Measurements from ENCODE around the gene SART3. TPM values are rescaled to one million over a fixed set of nuclear protein-coding genes. Genes with fewer than 3 reads are reported as not detected.
"Not testable (repeated sequence)": the region's sequence is repeated elsewhere in the genome, so short reads cannot be mapped to it uniquely, and the experiment has no call there.

SART3 gene
- total RNA-seq, 1 donor from 2014 or later = 89.1 TPM

- Mint-ChIP-seq H3K9me3 (no peaks in the 10 kb centered on the region), H3K36me3 (ENCODE audit: low read depth) (peaks cover 59% of the 10 kb centered on the region), H3K27me3 (no peaks in the 10 kb centered on the region), H3K27ac (no peak overlapping the region), H3K4me3 (no peak overlapping the region), H3K4me1 (peaks cover 41% of the 10 kb centered on the region)
- no peak for DNase-seq
- intact Hi-C loops (cut with micrococcal nuclease) = no loop called here
These were observed 5.5 kb upstream of the SART3 start for GRCh38 chr12:108566452-108566851.

GRCh38 chr12:108565976-108566375, 5.0 kb upstream of the SART3 start:
- Mint-ChIP-seq H3K4me3 (no peak overlapping the region), H3K9me3 (no peaks in the 10 kb centered on the region), H3K27ac (no peak overlapping the region), H3K36me3 (ENCODE audit: low read depth) (peaks cover 59% of the 10 kb centered on the region), H3K27me3 (no peaks in the 10 kb centered on the region), H3K4me1 (peaks cover 41% of the 10 kb centered on the region)
- DNase-seq = no peak
- intact Hi-C loops (cut with micrococcal nuclease) = no loop called here

- Mint-ChIP-seq H3K36me3 (ENCODE audit: low read depth) (peaks cover 54% of the 10 kb centered on the region), H3K27ac (no peak overlapping the region), H3K4me3 (no peak overlapping the region), H3K27me3 (no peaks in the 10 kb centered on the region), H3K9me3 (no peaks in the 10 kb centered on the region), H3K4me1 (peaks cover 36% of the 10 kb centered on the region)
- intact Hi-C loops (cut with micrococcal nuclease) = no loop called here
- no peak for DNase-seq
These were observed 4.2 kb upstream of the SART3 start for GRCh38 chr12:108565146-108565545.

GRCh38 chr12:108564724-108565123, 3.8 kb upstream of the SART3 start:
- H3K4me1 Mint-ChIP-seq = peaks cover 39% of the 10 kb centered on the region
- H3K27me3 Mint-ChIP-seq = no peaks in the 10 kb centered on the region
- no peaks in the 10 kb centered on the region for H3K9me3 Mint-ChIP-seq
- H3K27ac Mint-ChIP-seq = no peak overlapping the region
- intact Hi-C loops (cut with micrococcal nuclease) = loop anchor here (5.0 kb wide), 1 partner anchor 388 kb away; no protein-coding TSS in a partner anchor
- H3K36me3 Mint-ChIP-seq (ENCODE audit: low read depth) = peaks cover 54% of the 10 kb centered on the region
- DNase-seq = no peak
- H3K4me3 Mint-ChIP-seq = no peak overlapping the region

DNA sequence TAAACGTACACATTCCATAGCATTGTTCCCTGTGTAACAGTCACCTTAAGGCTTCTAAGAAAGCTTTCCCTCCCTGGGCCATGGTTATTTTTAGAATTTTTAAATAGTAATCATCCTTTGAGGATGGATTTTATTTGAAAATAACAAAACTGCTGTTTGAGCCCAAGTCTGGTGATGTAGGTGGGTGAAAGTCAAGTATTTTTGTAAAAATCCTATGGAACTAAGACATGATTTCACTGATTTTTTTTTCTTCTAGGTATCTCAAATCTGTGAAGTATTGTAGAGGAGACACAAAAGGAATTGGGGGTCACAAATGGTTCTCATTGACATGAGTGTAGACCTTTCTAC, 2.8 kb upstream of the SART3 start:
- Mint-ChIP-seq H3K36me3 (ENCODE audit: low read depth) (peaks cover 48% of the 10 kb centered on the region), H3K27ac (peak overlapping the region; percentile 100)

GRCh38 chr12:108563136-108563803, 2.3 kb upstream of the SART3 start:
- intact Hi-C loops (cut with micrococcal nuclease) = loop anchor here (1.0 to 5.0 kb wide), 10 partner anchors 55 to 1470 kb away; partner anchors contain the start of genes ALKBH2, CRY1, SELPLG and SSH1
- peaks cover 35% of the 10 kb centered on the region for H3K4me1 Mint-ChIP-seq

More for the DNA sequence above, 2.8 kb upstream of the SART3 start:
- peaks cover 39% of the 10 kb centered on the region for H3K4me1 Mint-ChIP-seq
- intact Hi-C loops (cut with micrococcal nuclease) = loop anchor here (1.0 to 5.0 kb wide), 10 partner anchors 55 to 1471 kb away; partner anchors contain the start of genes ALKBH2, CRY1, SELPLG and SSH1
- DNase-seq = no peak
- H3K9me3 Mint-ChIP-seq = no peaks in the 10 kb centered on the region
- no peaks in the 10 kb centered on the region for H3K27me3 Mint-ChIP-seq
- peak overlapping the region; percentile 99 for H3K4me3 Mint-ChIP-seq

GRCh38 chr12:108562348-108563135, 1.6 kb upstream of the SART3 start, which contains the start of gene ISCU:
TSS of gene ISCU (plus strand) at chr12:108562596. CDS start at chr12:108562623, 27 bp downstream.
- H3K27me3 Mint-ChIP-seq = no peaks in the 10 kb centered on the region
- intact Hi-C loops (cut with micrococcal nuclease) = loop anchor here (1.0 to 5.0 kb wide), 11 partner anchors 56 to 1470 kb away; partner anchors contain the start of genes ALKBH2, CORO1C, CRY1 and SELPLG
- H3K9me3 Mint-ChIP-seq = no peaks in the 10 kb centered on the region
- H3K36me3 Mint-ChIP-seq (ENCODE audit: low read depth) = peaks cover 42% of the 10 kb centered on the region
- DNase-seq = peak; percentile 100
- peak within 1 kb of the TSS; percentile 100 for H3K27ac Mint-ChIP-seq
- peaks cover 33% of the 10 kb centered on the region for H3K4me1 Mint-ChIP-seq
- peak within 1 kb of the TSS; percentile 99 for H3K4me3 Mint-ChIP-seq

More at GRCh38 chr12:108563136-108563803, 2.3 kb upstream of the SART3 start:
- DNase-seq = peak; percentile 96
- peak overlapping the region; percentile 100 for H3K27ac Mint-ChIP-seq
- H3K9me3 Mint-ChIP-seq = no peaks in the 10 kb centered on the region
- peak overlapping the region; percentile 99 for H3K4me3 Mint-ChIP-seq
- H3K27me3 Mint-ChIP-seq = no peaks in the 10 kb centered on the region
- peaks cover 45% of the 10 kb centered on the region for H3K36me3 Mint-ChIP-seq (ENCODE audit: low read depth)

DNA sequence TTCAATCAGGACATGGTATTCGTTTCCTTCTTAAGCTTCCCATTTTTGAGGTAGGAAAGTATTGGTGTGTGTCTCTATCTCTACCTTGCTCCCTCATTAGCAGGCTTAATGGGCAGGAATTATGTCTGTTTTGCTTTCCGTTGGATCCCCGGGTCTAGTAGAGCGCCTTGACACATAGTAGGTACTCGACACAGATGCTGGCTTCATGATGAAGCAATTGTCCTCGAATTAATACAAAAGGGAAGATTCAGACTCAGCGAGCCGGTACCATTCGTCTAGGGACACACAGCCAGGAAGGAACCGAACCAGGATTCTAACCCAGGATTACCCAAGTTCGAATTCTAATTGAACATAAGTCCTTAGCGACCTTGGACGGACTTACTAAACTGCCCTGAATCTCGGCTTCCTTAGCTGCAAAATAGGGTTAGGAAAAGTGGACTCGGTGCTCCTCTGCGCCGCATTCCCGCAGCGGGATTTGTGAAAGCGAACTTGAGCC, 927 bp upstream of the SART3 start:
- H3K27me3 Mint-ChIP-seq = no peaks in the 10 kb centered on the region
- no peak for DNase-seq
- no peaks in the 10 kb centered on the region for H3K9me3 Mint-ChIP-seq
- peaks cover 33% of the 10 kb centered on the region for H3K4me1 Mint-ChIP-seq
- peak overlapping the region; percentile 100 for H3K27ac Mint-ChIP-seq
- peak overlapping the region; percentile 99 for H3K4me3 Mint-ChIP-seq
- intact Hi-C loops (cut with micrococcal nuclease) = loop anchor here (1.0 to 5.0 kb wide), 8 partner anchors 47 to 1469 kb away; partner anchors contain the start of genes CORO1C, CRY1, FICD and SSH1
- H3K36me3 Mint-ChIP-seq (ENCODE audit: low read depth) = peaks cover 39% of the 10 kb centered on the region

DNA sequence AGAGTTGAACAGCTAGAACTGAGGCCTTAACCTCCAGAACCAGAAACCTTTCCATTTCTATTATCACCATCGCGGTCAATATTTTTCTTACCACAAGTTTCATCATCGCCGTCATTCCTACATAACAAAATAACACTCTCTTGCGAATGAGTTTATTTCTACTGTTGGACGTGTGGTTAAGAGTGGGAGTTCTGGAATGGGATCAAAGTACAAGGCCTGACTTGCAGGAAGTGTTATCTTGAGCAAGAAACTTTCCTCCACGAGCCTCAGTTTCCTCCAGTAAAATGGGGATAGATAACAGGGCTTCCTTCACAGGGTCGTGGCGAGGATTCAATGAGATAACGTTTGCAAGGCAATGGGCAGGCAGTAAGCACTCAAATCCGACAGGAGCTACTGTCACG, 652 bp downstream of the SART3 start:
- peaks cover 40% of the 10 kb centered on the region for H3K4me1 Mint-ChIP-seq
- peak overlapping the region; percentile 99 for H3K4me3 Mint-ChIP-seq
- H3K9me3 Mint-ChIP-seq = no peaks in the 10 kb centered on the region
- intact Hi-C loops (cut with micrococcal nuclease) = loop anchor here (2.0 to 5.0 kb wide), 2 partner anchors 392 to 492 kb away; partner anchors contain the start of gene USP30
- peaks cover 38% of the 10 kb centered on the region for H3K36me3 Mint-ChIP-seq (ENCODE audit: low read depth)
- no peak for DNase-seq
- peak overlapping the region; percentile 100 for H3K27ac Mint-ChIP-seq
- H3K27me3 Mint-ChIP-seq = no peaks in the 10 kb centered on the region

GRCh38 chr12:108559748-108560147, 1.2 kb downstream of the SART3 start:
- Mint-ChIP-seq H3K27me3 (no peaks in the 10 kb centered on the region), H3K4me1 (peaks cover 44% of the 10 kb centered on the region), H3K9me3 (no peaks in the 10 kb centered on the region), H3K4me3 (peak overlapping the region; percentile 99), H3K36me3 (ENCODE audit: low read depth) (peaks cover 38% of the 10 kb centered on the region), H3K27ac (peak overlapping the region; percentile 100)
- DNase-seq = no peak
- intact Hi-C loops (cut with micrococcal nuclease) = loop anchor here (2.0 to 5.0 kb wide), 2 partner anchors 393 to 493 kb away; partner anchors contain the start of gene USP30

- Mint-ChIP-seq H3K36me3 (ENCODE audit: low read depth) (peaks cover 33% of the 10 kb centered on the region), H3K4me1 (peaks cover 45% of the 10 kb centered on the region), H3K9me3 (no peaks in the 10 kb centered on the region), H3K27ac (peak overlapping the region; percentile 100), H3K27me3 (no peaks in the 10 kb centered on the region), H3K4me3 (peak overlapping the region; percentile 99)
- intact Hi-C loops (cut with micrococcal nuclease) = no loop called here
- DNase-seq = no peak
These were observed 1.8 kb downstream of the SART3 start for GRCh38 chr12:108559007-108559655.

DNA sequence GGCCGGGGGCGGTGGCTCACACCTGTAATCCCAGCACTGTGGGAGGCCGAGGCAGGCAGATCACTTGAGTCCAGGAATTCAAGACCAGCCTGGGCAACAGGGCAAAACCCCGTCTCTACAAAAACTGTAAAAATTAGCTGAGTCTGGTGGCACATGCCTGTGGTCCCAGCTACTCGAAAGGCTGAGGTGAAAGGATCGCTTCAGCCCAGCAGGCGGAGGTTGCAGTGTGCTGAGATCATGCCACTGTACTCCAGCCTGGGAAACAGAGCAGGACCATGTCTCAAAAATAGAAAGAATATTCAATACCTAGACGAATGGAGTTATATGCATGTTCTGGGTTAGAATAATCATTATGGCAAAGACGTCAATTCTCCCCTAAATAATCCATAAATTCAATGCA, 5.6 kb downstream of the SART3 start:
- H3K4me3 Mint-ChIP-seq; H3K27me3 Mint-ChIP-seq; intact Hi-C loops (cut with micrococcal nuclease); H3K9me3 Mint-ChIP-seq; H3K27ac Mint-ChIP-seq: not testable (repeated sequence)
- Mint-ChIP-seq H3K36me3 (ENCODE audit: low read depth) (peaks cover 40% of the 10 kb centered on the region), H3K4me1 (peaks cover 60% of the 10 kb centered on the region)
- peak; percentile 37 for DNase-seq

DNA sequence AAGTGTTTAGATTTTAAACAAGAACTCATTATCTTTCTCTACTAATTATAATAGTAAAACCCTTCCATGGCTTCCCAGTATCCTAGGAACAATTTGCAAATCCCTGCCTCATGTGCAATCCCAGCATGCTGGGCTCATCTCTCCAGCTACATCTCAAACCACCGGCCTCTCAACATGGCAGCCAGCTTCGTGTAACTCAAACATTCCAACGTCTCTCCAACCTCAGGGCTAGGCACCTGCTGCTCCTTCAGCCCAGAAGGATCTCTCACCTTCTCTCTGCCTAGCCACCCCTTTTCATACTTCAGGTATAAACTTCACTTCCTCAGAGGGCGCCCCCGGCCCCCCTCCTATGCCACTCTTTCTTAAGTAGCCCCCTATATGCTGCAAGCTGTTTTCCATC, 7.2 kb downstream of the SART3 start:
- H3K4me3 Mint-ChIP-seq = no peak overlapping the region
- peaks cover 34% of the 10 kb centered on the region for H3K36me3 Mint-ChIP-seq (ENCODE audit: low read depth)
- no peaks in the 10 kb centered on the region for H3K27me3 Mint-ChIP-seq
- no peak overlapping the region for H3K27ac Mint-ChIP-seq
- peak; percentile 43 for DNase-seq
- intact Hi-C loops (cut with micrococcal nuclease) = no loop called here
- peaks cover 54% of the 10 kb centered on the region for H3K4me1 Mint-ChIP-seq
- no peaks in the 10 kb centered on the region for H3K9me3 Mint-ChIP-seq

All from activated CD4-positive, alpha-beta T cell treated with anti-CD3 and anti-CD28 coated beads, Interleukin-2, amount 10 ng/mL, durations not matched to agents 24 days and 14 days (primary cell).